Coronary artery (tissue), 2 donors: Measurements from ENCODE around the gene IL2.

Experiments used
- DNase-seq: peaks from one replicate; pipeline ENCODE4 v3.0.0-alpha.2; 2017; ENCODE audit warnings: low spot score
- H3K27ac ChIP-seq, 2 donors: fragments of 200-600 bp; sonication (generic); one replicate each; pipeline ENCODE4 v1.5.1; 2016 to 2019
- H3K4me3 ChIP-seq: fragments of 200-600 bp; sonication (generic); 2 replicates; pipeline ENCODE4 v1.5.1; 2016; ENCODE audit warnings: mild to moderate bottlenecking, moderate library complexity
- CTCF ChIP-seq: fragments of 200-600 bp; sonication (generic); IDR thresholded peaks from one replicate; pipeline ENCODE4 v1.5.1; 2019; ENCODE audit warnings: antibody characterized with exemption

IL2 gene

GRCh38 chr4:122456231-122457116 lies at the start of gene IL2:
TSS of gene IL2 (minus strand) at chr4:122456725. CDS start at chr4:122456440, 285 bp downstream.
- no peak within 1 kb of the TSS for H3K27ac ChIP-seq

GRCh38 chr4:122503214-122503613 lies 46.7 kb upstream of the IL2 start:
- no peak for TF ChIP-seq CTCF
- no peak overlapping the region for H3K4me3 ChIP-seq
- no peak for DNase-seq

More at GRCh38 chr4:122456231-122457116, at the start of gene IL2:
- no peak within 1 kb of the TSS for H3K4me3 ChIP-seq
- TF ChIP-seq CTCF: no peak
- no peak for DNase-seq

GRCh38 chr4:122500852-122501501 lies 44.5 kb upstream of the IL2 start:
- H3K4me3 ChIP-seq: no peak overlapping the region
- no peak for TF ChIP-seq CTCF
- no peak overlapping the region for H3K27ac ChIP-seq
- no peak for DNase-seq

More at GRCh38 chr4:122503214-122503613, 46.7 kb upstream of the IL2 start:
- no peak overlapping the region for H3K27ac ChIP-seq

- TF ChIP-seq CTCF: no peak
- no peak for DNase-seq
- H3K4me3 ChIP-seq: no peak overlapping the region
Measured at GRCh38 chr4:122489061-122489460, 32.5 kb upstream of the IL2 start.

GRCh38 chr4:122483481-122483880 lies 27.0 kb upstream of the IL2 start:
- no peak for DNase-seq
- TF ChIP-seq CTCF: no peak
- Histone ChIP-seq H3K27ac (no peak overlapping the region), H3K4me3 (no peak overlapping the region)

More at GRCh38 chr4:122489061-122489460, 32.5 kb upstream of the IL2 start:
- no peak overlapping the region for H3K27ac ChIP-seq

GRCh38 chr4:122481766-122482405 lies 25.4 kb upstream of the IL2 start:
- DNase-seq: no peak
- no peak overlapping the region for H3K27ac ChIP-seq
- no peak overlapping the region for H3K4me3 ChIP-seq
- TF ChIP-seq CTCF: no peak
